22Rv1 (cell line): ENCODE results near the gene TMEM62.

Experiments used
- CTCF ChIP-seq: fragments of 450-650 bp; IDR thresholded peaks from 2 replicates; pipeline ENCODE4 v1.5.1; 2017; ENCODE audit warnings: mild to moderate bottlenecking
- ZFX ChIP-seq: fragments of 450-650 bp; IDR thresholded peaks from 2 replicates; pipeline ENCODE4 v1.6.1; 2017; ENCODE audit warnings: antibody characterized with exemption, borderline replicate concordance

GRCh38 chr15:43132830-43133429 is 456 bp upstream of the TMEM62 start:
- TF ChIP-seq CTCF (no peak), ZFX (no peak)
